AG04450 (cell line): ENCODE data around the gene SCFD2. TPM values are rescaled to one million over a fixed set of nuclear protein-coding genes. Genes with fewer than 3 reads are reported as not detected.
"Not testable (repeated sequence)": the region's sequence is repeated elsewhere in the genome, so short reads cannot be mapped to it uniquely, and the experiment has no call there.

Source experiments
- CTCF ChIA-PET: fragments of 300-600, 350-600 bp; formaldehyde crosslinking; extraction: SDS; loops from one replicate; lab custom pipeline; 2022; ENCODE audit warnings: antibody characterized with exemption, inconsistent platforms; lab: Charles Lee
- POLR2A ChIA-PET: fragments of 350-600 bp; formaldehyde crosslinking; extraction: SDS; loops from one replicate; lab custom pipeline; 2021; ENCODE audit warnings: antibody characterized with exemption, inconsistent platforms; lab: Yijun Ruan, JAX
- DNase-seq: peaks from one replicate; pipeline ENCODE4 v3.0.0-alpha.2; 2011; ENCODE audit warnings: low read depth, low spot score
- H3K27ac ChIP-seq: one replicate; pipeline ENCODE4 v1.5.1; 2012; ENCODE audit warnings: low read depth, low read length, control low read depth
- H3K27me3 ChIP-seq: one replicate; pipeline ENCODE4 v1.6.0; 2012; ENCODE audit warnings: low read length; ENCODE audit not compliant: control insufficient read depth, insufficient read depth
- H3K4me3 ChIP-seq: 2 replicates; pipeline ENCODE4 v1.5.1; 2011; ENCODE audit warnings: mild to moderate bottlenecking, low read depth, low read length, control low read depth
- H3K9me3 ChIP-seq: 2 replicates; pipeline ENCODE4 v1.5.1; 2012; ENCODE audit warnings: low read length; ENCODE audit not compliant: control insufficient read depth, insufficient read depth
- polyA plus RNA-seq: library from polyadenylated mRNA; depleted of rRNA; stranded (reverse); fragments of >200 nt; gene quantifications from 2 replicates; pipeline ENCODE4 v1.2.3, GENCODE V29; 2011
- TF ChIP-seq, protein P1 (sequence below): IDR thresholded peaks from 2 replicates; pipeline ENCODE4 v1.5.1; 2011; ENCODE audit warnings: low read depth, low read length, control low read depth, inconsistent platforms

The SCFD2 gene
- polyA plus RNA-seq, 1 experiment, result 16.4 TPM

DNA sequence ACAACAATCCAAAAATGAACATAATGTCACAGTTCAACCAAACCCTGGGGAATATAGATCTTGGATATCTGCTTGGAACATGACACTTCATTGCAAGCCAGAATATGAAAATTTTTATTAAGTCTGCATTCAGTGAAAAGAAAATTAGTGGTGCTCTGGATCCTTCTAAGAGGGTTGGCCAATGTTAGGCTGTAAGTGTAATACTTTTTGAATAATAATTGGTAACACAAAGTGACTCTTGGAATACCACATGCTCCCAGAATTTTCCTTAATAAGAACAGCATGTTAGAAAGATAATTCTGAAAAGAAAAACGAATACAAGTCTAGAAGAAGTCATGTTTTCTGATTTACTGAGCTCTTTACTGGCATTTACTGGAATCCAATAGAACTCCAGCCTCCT, 328.0 kb downstream of the SCFD2 start:
- ChIA-PET CTCF (no interaction called here), POLR2A (no interaction called here)
- Histone ChIP-seq H3K27ac (no peak overlapping the region), H3K9me3 (no peaks in the 10 kb centered on the region), H3K4me3 (no peak overlapping the region), H3K27me3 (no peaks in the 10 kb centered on the region)
- DNase-seq, result no peak
- TF ChIP-seq, protein P1, sequence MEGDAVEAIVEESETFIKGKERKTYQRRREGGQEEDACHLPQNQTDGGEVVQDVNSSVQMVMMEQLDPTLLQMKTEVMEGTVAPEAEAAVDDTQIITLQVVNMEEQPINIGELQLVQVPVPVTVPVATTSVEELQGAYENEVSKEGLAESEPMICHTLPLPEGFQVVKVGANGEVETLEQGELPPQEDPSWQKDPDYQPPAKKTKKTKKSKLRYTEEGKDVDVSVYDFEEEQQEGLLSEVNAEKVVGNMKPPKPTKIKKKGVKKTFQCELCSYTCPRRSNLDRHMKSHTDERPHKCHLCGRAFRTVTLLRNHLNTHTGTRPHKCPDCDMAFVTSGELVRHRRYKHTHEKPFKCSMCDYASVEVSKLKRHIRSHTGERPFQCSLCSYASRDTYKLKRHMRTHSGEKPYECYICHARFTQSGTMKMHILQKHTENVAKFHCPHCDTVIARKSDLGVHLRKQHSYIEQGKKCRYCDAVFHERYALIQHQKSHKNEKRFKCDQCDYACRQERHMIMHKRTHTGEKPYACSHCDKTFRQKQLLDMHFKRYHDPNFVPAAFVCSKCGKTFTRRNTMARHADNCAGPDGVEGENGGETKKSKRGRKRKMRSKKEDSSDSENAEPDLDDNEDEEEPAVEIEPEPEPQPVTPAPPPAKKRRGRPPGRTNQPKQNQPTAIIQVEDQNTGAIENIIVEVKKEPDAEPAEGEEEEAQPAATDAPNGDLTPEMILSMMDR, result no peak

DNA sequence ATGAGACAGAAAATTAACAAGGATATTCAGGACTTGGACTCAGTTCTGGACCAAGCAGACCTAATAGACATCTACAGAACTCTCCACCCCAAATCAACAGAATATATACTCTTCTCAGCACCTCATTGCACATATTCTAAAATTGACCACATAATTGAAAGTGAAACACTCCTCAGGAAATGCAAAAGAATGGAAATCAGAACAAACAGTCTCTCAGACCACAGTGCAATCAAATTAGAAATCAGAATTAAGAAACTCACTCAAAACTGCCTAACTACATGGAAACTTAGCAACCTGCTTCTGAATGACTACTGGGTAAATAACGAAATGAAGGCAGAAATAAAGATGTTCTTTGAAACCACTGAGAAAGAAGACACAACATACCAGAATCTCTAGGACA, 333.0 kb downstream of the SCFD2 start:
- POLR2A ChIA-PET, CTCF ChIA-PET: not testable (repeated sequence)

DNA sequence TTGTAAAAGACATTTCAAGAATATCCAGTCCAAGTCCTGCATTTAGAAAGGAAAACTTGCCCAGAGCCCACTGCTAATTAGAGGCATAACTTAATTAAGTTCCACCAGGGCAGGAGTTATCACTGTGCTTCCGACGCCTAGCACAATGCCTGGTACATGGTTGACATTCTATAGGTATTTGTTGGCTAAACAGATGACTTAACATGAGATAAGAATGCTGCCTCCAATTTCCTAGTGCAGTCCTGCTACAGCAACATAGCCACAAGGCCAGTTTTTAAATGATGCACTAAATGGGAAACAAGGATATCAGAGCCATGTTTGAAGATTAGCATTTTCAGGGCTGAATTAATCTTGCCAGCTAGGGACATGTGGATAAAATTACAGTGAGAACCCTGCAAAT, 339.6 kb downstream of the SCFD2 start:
- TF ChIP-seq, protein P1, result no peak
- Histone ChIP-seq H3K4me3 (no peak overlapping the region), H3K27ac (no peak overlapping the region), H3K9me3 (no peaks in the 10 kb centered on the region), H3K27me3 (no peaks in the 10 kb centered on the region)
- CTCF ChIA-PET, result interaction anchor here (1.3 kb wide), 1 partner anchor 10 kb away, joined by 6 read pairs; no protein-coding TSS in a partner anchor
- POLR2A ChIA-PET, result no interaction called here
- DNase-seq, result no peak

More for the DNA sequence above, 333.0 kb downstream of the SCFD2 start:
- not testable (repeated sequence) for H3K9me3 ChIP-seq, H3K27me3 ChIP-seq, DNase-seq, H3K4me3 ChIP-seq, H3K27ac ChIP-seq

DNA sequence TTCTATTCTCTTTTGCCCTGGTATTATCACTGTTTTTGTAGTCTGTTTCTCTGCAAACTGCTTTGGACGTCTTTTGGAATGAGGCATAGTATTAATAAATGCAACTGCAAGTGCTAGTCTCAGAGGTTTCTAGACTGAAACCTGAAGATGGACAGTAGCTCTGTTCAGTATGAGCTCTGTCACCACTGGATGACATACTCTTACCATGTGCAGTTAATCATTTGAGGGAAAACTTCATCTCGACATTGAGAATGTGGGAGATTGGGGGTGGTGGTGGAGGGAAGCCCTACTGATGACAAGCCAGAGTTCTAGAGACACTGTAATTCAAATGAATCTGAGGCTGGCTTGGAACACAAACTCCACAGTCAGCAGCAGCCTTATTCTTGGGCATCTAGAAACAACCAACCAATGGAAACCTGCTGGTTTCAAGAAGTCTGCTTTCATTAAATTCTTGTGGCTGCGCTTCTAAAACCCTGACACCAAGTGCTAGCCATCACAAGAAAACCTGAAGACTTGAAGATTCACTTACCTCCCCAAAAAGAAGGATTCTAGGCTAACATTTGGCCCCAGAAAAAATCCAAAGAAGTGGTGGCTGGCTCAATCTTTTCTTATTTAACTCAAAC, 342.1 kb downstream of the SCFD2 start:
- TF ChIP-seq, protein P1, result no peak
- CTCF ChIA-PET, result no interaction called here

DNA sequence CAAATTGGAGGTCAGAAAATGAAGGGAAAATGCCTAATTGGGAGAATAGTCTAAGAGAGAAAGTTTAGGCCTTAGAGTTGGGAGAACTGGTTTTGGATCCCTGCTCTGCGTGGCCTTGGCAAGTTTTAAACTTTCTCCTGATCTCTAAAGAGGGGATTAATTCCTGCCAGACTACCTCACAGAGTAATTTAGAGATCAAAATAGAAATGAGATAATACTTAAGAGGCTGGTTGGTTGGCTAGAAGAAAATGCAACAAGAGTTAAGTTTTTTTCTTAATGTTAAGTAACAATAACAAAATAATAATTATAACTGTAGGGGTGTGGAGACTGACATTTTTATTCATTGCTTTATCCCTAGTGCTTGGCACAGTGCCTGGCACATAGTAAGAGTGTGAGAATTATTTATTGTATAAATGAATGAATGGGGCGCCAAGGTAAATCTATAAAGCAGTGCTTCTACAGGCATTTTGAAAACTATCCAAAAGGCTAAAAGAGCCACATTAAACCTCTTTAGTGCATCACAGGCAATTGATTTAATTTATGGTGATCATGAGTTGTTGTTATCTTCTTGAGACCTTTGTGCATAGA, 343.3 kb downstream of the SCFD2 start:
- H3K27ac ChIP-seq, result no peak overlapping the region
- no peaks in the 10 kb centered on the region for H3K9me3 ChIP-seq
- TF ChIP-seq, protein P1, result no peak
- ChIA-PET POLR2A (no interaction called here), CTCF (no interaction called here)
- no peak overlapping the region for H3K4me3 ChIP-seq
- H3K27me3 ChIP-seq, result no peaks in the 10 kb centered on the region
- no peak for DNase-seq

More for the DNA sequence above, 342.1 kb downstream of the SCFD2 start:
- DNase-seq, result no peak
- Histone ChIP-seq H3K27me3 (no peaks in the 10 kb centered on the region), H3K9me3 (no peaks in the 10 kb centered on the region), H3K4me3 (no peak overlapping the region), H3K27ac (no peak overlapping the region)
- POLR2A ChIA-PET, result no interaction called here
